ENCODE data around the gene CASZ1.

The CASZ1 gene

GRCh38 chr1:10803971-10804820 is 7.8 kb upstream of the CASZ1 start:
- no peak overlapping the region for H3K27ac ChIP-seq (ENCODE audit: low read depth, low read length)
- H3K9me3 ChIP-seq (ENCODE audit: insufficient read depth, low read length): no peaks in the 10 kb centered on the region
- no peaks in the 10 kb centered on the region for H3K9me2 ChIP-seq (replicated peaks; ENCODE audit: insufficient read depth, low read length)
- H3K79me2 ChIP-seq (ENCODE audit: insufficient read depth, low read length): no peaks in the 10 kb centered on the region
- H3F3A ChIP-seq (ENCODE audit: insufficient read depth): no peaks in the 10 kb centered on the region
- H3K9ac ChIP-seq (ENCODE audit: low read length): no peak overlapping the region
- TF ChIP-seq, protein P1, sequence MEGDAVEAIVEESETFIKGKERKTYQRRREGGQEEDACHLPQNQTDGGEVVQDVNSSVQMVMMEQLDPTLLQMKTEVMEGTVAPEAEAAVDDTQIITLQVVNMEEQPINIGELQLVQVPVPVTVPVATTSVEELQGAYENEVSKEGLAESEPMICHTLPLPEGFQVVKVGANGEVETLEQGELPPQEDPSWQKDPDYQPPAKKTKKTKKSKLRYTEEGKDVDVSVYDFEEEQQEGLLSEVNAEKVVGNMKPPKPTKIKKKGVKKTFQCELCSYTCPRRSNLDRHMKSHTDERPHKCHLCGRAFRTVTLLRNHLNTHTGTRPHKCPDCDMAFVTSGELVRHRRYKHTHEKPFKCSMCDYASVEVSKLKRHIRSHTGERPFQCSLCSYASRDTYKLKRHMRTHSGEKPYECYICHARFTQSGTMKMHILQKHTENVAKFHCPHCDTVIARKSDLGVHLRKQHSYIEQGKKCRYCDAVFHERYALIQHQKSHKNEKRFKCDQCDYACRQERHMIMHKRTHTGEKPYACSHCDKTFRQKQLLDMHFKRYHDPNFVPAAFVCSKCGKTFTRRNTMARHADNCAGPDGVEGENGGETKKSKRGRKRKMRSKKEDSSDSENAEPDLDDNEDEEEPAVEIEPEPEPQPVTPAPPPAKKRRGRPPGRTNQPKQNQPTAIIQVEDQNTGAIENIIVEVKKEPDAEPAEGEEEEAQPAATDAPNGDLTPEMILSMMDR (IDR thresholded peaks at IDR 0.05; ENCODE audit: insufficient read depth, low read length, poor library complexity, severe bottlenecking): no peak
- no peak for TF ChIP-seq EZH2phosphoT487 (conservative IDR thresholded peaks at IDR 0.05; ENCODE audit: low read length)
- H3K4me2 ChIP-seq (ENCODE audit: low read depth, low read length, poor library complexity, severe bottlenecking): no peak overlapping the region
- peak overlapping the region; percentile 60 for H2AFZ ChIP-seq (ENCODE audit: low read depth, low read length, severe bottlenecking)
- no peaks in the 10 kb centered on the region for H4K20me1 ChIP-seq (ENCODE audit: low read depth, low read length)
- H3K36me3 ChIP-seq (ENCODE audit: low read length): no peaks in the 10 kb centered on the region
- no peaks in the 10 kb centered on the region for H3K27me3 ChIP-seq (ENCODE audit: low read length)
- H3K4me3 ChIP-seq (ENCODE audit: insufficient read depth, low read length, poor library complexity, severe bottlenecking): no peak overlapping the region

DNA sequence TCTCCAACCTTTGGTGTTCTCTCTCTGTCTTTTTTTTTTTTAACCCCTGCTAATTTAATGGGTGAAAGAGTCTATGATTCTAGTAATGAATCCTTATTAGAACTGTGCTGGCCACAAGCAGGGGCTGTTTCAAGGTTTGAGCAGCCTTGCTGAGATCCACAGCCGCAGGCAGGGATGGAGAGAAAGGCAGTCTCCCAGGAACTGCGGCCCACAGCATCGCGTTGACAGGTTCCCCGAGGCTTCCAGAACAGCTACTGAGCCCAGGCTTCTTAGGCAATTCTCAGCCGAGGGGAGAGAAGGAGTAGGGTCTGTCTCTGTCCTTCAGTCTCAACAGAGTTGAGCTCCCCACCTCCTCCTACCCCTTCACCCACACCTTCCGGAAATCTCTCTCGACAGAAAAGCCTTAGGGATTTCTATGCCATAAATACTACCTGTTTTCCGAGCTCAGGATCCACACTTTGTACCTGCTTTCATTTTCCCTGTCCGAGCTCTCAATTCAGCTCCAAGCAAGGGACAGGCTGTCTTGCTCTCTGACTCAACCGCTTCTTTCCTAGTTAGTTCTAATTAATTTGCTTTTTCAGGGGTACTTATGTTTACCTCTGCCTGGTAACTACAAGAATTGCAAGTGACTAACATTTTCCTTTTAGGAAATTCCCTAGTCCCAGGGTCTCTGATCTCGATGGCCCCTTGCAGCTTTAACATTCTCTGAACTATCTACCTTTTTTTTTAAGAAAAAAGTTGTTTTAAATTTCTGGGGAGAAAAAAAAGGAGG is 6.7 kb upstream of the CASZ1 start:
- Histone ChIP-seq H3K9ac (ENCODE audit: low read length) (no peak overlapping the region), H3K79me2 (ENCODE audit: insufficient read depth, low read length) (no peaks in the 10 kb centered on the region), H3K27ac (ENCODE audit: low read depth, low read length) (no peak overlapping the region), H3K36me3 (ENCODE audit: low read length) (no peaks in the 10 kb centered on the region), H2AFZ (ENCODE audit: low read depth, low read length, severe bottlenecking) (no peak overlapping the region), H3K4me2 (ENCODE audit: low read depth, low read length, poor library complexity, severe bottlenecking) (no peak overlapping the region), H4K20me1 (ENCODE audit: low read depth, low read length) (no peaks in the 10 kb centered on the region), H3F3A (ENCODE audit: insufficient read depth) (no peaks in the 10 kb centered on the region), H3K27me3 (ENCODE audit: low read length) (no peaks in the 10 kb centered on the region), H3K9me2 (replicated peaks; ENCODE audit: insufficient read depth, low read length) (no peaks in the 10 kb centered on the region), H3K4me3 (ENCODE audit: insufficient read depth, low read length, poor library complexity, severe bottlenecking) (no peak overlapping the region), H3K9me3 (ENCODE audit: insufficient read depth, low read length) (no peaks in the 10 kb centered on the region)
- TF ChIP-seq EZH2phosphoT487 (conservative IDR thresholded peaks at IDR 0.05; ENCODE audit: low read length): no peak
- TF ChIP-seq, protein P1 (IDR thresholded peaks at IDR 0.05; ENCODE audit: insufficient read depth, low read length, poor library complexity, severe bottlenecking): no peak

DNA sequence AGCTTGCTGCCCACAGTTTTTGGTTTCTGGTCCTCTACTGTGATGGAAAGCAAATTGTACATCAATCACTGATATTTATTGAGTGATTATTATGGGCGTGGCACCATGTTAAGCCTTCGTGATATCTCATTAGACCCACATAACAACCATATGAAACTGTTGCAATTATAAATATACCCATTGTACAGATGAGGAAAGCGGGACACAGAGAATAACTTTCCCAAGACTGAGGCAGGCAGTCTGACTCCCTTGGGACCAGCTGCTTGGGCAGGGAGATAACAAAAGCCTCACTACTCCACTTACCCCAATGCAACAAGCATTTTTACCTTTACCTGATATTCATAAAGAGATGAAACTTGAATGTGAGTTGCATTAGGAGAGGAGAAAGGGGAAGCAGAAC is 4.3 kb upstream of the CASZ1 start:
- Histone ChIP-seq H3K9me2 (replicated peaks; ENCODE audit: insufficient read depth, low read length) (no peaks in the 10 kb centered on the region), H3K79me2 (ENCODE audit: insufficient read depth, low read length) (no peaks in the 10 kb centered on the region), H3F3A (ENCODE audit: insufficient read depth) (no peaks in the 10 kb centered on the region), H4K20me1 (ENCODE audit: low read depth, low read length) (no peaks in the 10 kb centered on the region), H3K4me3 (ENCODE audit: insufficient read depth, low read length, poor library complexity, severe bottlenecking) (no peak overlapping the region), H3K36me3 (ENCODE audit: low read length) (no peaks in the 10 kb centered on the region), H3K9me3 (ENCODE audit: insufficient read depth, low read length) (no peaks in the 10 kb centered on the region), H2AFZ (ENCODE audit: low read depth, low read length, severe bottlenecking) (no peak overlapping the region), H3K9ac (ENCODE audit: low read length) (no peak overlapping the region), H3K27ac (ENCODE audit: low read depth, low read length) (no peak overlapping the region), H3K27me3 (ENCODE audit: low read length) (no peaks in the 10 kb centered on the region), H3K4me2 (ENCODE audit: low read depth, low read length, poor library complexity, severe bottlenecking) (no peak overlapping the region)
- no peak for TF ChIP-seq EZH2phosphoT487 (conservative IDR thresholded peaks at IDR 0.05; ENCODE audit: low read length)
- TF ChIP-seq, protein P1 (IDR thresholded peaks at IDR 0.05; ENCODE audit: insufficient read depth, low read length, poor library complexity, severe bottlenecking): no peak
